WI38 (cell line): Measurements from ENCODE around the gene CEP164.

Experiments used
- H3K4me3 ChIP-seq: 2 replicates; pipeline ENCODE4 v1.5.1; 2011; ENCODE audit warnings: low read depth, mild to moderate bottlenecking, control low read depth, low read length
- CTCF ChIP-seq: IDR thresholded peaks from 2 replicates; pipeline ENCODE4 v1.5.1; 2012; ENCODE audit warnings: low read depth, mild to moderate bottlenecking, control low read depth, low read length

The CEP164 gene

DNA sequence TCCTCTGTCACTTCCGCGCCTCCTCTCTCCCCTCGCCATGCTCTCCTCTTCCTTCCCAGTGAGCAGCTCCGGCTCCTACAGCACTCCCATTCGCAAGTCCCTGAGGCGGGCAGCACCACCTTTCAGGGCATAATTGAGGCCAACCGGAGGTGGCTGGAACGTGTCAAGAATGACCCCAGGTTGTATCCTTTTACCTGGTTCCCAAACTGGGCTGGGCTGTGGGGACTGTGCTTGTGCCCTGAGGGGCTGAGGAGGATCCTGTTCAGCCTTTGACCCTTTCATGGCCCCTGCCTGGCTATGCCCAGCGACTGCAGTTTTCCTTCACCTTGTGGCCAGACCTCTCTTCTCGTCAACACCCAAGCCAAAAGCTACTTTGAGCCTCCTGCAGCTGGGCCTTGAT lies 84.1 kb downstream of the CEP164 start:
- TF ChIP-seq CTCF = no peak
- no peak overlapping the region for H3K4me3 ChIP-seq

GRCh38 chr11:117412176-117412575 lies 84.5 kb downstream of the CEP164 start:
- no peak overlapping the region for H3K4me3 ChIP-seq
- no peak for TF ChIP-seq CTCF

DNA sequence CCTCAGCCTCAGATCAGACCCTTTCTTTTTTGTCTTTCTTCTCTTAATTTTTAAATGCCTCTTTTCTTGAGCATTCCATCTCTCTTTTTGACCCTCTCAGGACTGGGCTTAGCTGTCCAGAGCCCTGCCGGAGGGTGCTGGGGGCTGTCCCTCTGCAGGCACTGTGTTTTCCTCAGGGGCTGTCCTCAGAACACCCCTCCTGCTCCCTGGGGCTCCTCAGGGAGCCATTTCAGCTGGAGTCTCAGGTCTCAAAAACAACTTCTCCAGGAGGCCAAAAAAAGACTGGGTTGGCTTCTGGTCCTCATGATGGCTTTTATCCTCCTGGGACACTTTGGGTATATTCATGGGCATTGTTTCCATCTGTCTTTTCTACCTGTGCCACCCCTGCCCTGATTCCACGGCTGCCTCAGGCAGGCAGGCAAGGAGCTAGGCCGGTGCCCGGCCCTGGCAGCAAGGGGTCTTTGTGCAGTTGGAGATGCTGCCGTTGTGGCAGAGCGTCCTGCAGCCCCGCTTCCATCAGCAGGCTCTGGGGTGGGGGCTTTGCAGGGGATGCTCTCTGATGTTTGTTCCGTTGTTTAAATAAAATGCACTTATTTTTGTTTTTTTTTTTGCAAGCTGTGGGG lies 85.1 kb downstream of the CEP164 start:
- H3K4me3 ChIP-seq = no peak overlapping the region
- TF ChIP-seq CTCF = no peak

DNA sequence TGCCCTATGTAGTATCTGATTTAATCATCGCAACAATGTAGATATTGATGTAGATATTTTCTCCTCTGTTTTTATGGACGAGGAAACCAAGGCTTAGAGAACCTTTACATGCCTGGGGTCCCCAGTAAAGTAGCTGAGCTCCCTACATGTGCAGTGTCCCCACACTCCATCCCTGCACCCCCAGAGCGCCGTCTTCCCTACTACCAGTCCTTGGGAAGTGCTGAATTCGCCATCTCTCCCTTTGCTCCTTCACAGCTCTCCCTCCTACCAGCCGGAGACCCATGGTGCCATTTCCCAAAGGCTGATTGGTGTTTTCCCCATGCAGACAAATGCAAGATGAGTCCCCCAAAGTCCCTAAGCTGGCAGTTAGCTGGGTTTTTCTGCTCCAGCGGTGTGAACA lies 86.0 kb downstream of the CEP164 start:
- TF ChIP-seq CTCF = no peak
- no peak overlapping the region for H3K4me3 ChIP-seq

DNA sequence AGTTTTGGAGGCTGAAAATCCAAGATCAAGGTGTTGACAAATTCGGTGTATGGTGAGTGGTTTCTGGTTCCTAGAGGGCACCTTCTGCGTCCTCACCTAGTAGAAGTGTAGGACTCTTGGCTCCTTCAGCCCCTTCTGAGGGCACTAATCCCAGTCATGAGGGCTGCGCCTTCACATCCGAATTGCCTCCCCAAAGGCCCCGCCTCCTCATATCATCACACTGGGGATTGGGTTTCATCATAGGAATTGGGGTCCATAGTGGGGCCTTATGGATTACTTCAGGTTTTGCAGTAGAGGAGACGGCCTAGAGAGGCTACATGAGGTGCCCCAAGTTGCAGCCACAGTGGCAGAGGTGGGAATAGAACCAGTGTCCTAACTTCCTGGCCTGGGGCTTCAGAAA lies 87.1 kb downstream of the CEP164 start:
- no peak overlapping the region for H3K4me3 ChIP-seq
- no peak for TF ChIP-seq CTCF

- TF ChIP-seq CTCF = no peak
- H3K4me3 ChIP-seq = no peak overlapping the region
Observed at GRCh38 chr11:117415358-117415896, 87.8 kb downstream of the CEP164 start.

DNA sequence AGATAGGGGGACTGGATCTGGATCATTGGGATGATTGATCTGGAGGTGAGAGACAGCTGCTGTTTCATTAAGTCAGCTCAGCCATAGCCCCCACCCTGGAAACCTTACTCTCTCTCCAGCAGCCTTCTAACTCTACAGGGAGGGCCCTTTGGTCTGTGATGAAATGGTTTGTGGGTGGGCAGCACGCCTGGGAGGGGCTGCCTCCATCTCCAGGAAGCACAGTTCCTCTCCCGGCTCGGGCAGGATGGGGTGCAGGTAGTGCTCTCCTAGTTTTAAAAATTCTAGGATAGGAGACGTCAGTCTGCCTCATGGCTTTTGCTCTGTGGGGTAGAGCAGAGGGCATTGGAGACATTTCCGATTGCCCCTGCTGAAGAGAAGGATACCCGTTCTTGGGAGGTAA lies 89.7 kb downstream of the CEP164 start:
- no peak overlapping the region for H3K4me3 ChIP-seq
- no peak for TF ChIP-seq CTCF
